Parathyroid adenoma (tissue), 2 donors: Measurements from ENCODE around the gene TEX26.

Experiments
- H2AFZ ChIP-seq: fragments of 300-600 bp; sonication (generic); one replicate; pipeline ENCODE4 v1.7.0; 2017; ENCODE audit warnings: antibody characterized with exemption, mild to moderate bottlenecking
- H3K27ac ChIP-seq: fragments of 300-600 bp; sonication (generic); one replicate; pipeline ENCODE4 v1.7.0; 2017
- H3K27me3 ChIP-seq: fragments of 300-600 bp; sonication (generic); one replicate; pipeline ENCODE4 v1.7.0; 2017; ENCODE audit warnings: low read length; ENCODE audit not compliant: control insufficient read depth, insufficient read depth
- H3K36me3 ChIP-seq: fragments of 300-600 bp; sonication (generic); one replicate; pipeline ENCODE4 v1.7.0; 2017; ENCODE audit warnings: low read length; ENCODE audit not compliant: control insufficient read depth, insufficient read depth
- H3K4me1 ChIP-seq: fragments of 300-600 bp; sonication (generic); one replicate; pipeline ENCODE4 v1.7.0; 2017; ENCODE audit warnings: control low read depth
- H3K4me2 ChIP-seq: fragments of 300-600 bp; sonication (generic); one replicate; pipeline ENCODE4 v1.7.0; 2017; ENCODE audit warnings: low read length
- H3K4me3 ChIP-seq: fragments of 300-600 bp; sonication (generic); one replicate; pipeline ENCODE4 v1.7.0; 2017; ENCODE audit warnings: low read depth, low read length
- H3K79me2 ChIP-seq: fragments of 300-600 bp; sonication (generic); one replicate; pipeline ENCODE4 v1.7.0; 2017; ENCODE audit warnings: control low read depth
- H3K9ac ChIP-seq: fragments of 300-600 bp; sonication (generic); one replicate; pipeline ENCODE4 v1.7.0; 2017; ENCODE audit warnings: mild to moderate bottlenecking
- H3K9me3 ChIP-seq: fragments of 300-600 bp; sonication (generic); one replicate; pipeline ENCODE4 v1.7.0; 2017; ENCODE audit warnings: low read length; ENCODE audit not compliant: control insufficient read depth
- TF ChIP-seq, protein P1 (sequence below): fragments of 300-600 bp; sonication (generic); IDR thresholded peaks from one replicate; pipeline ENCODE4 v1.7.0; 2017; ENCODE audit warnings: antibody characterized with exemption, mild to moderate bottlenecking
- donor health status: primary hyperparathyroidism.

TEX26 gene

DNA sequence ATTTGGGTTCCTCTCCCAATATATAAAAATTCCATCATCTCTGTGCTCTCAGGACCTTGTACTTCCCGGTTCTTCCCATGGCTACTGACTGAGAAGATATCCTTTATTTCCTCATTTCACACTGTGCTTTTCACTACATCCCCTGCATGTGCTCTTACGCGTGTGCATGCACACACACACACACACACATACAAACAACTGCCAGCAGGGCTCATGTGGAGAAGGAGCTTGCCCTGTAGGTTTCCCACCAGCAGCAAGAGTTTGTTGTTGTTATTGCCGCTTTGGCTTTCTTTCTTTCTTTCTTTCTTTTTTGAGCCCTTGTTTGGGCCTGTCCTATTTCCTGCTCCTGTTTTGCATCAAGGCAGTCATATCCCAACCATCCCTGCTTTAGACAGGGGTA, 43.6 kb downstream of the TEX26 start:
- H3K4me2 ChIP-seq = no peak overlapping the region

DNA sequence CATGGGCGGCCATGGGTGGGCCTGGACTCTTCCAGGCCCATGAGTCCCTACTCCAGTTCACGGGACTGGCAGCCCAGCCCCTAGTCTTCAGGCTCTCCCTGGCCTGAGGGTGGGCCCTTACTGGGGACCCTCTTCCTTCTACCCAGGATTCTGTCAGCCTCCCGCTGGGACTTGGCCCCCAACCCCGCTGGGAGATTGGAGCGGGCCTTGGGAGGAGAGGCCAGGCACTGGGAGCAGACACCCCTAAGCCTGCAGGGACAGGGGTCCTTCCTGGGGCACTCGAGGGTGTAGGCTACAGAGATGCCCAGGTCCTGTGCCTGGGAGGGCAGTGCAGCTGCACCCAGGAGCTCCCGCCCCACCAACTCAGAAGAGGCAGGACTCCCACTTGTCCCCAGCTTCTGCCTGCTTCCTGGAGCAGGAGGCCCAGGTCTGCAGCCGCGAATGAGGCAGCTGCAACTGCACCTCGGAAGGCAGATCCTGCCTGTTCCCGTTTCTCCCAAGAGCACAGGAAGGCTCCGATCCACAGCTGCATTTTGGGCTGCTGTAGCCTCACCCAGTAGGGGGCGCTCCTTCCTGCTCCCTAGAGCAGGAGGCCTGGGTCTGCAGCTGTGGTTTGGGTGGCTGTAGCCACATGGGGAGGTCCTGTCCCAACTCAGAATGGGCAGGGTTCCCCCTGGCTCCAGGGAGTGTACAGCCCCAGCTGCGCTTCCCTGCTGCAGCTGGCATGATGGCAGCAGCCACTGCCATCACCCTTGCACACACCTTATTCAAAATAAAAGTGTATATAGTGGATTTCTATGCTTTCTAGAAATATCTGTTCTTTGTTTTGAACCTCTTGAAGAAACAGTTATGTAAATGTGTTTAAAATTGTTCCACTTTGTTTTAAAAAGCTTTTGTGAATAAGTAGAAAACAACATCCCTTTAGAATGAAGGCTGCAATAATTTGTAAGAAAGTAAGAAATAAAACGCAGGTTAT, 46.8 kb downstream of the TEX26 start:
- H3K36me3 ChIP-seq = no peaks in the 10 kb centered on the region
- H3K27ac ChIP-seq = no peak overlapping the region
- H2AFZ ChIP-seq = no peak overlapping the region
- H3K4me1 ChIP-seq = no peaks in the 10 kb centered on the region
- H3K9me3 ChIP-seq = no peaks in the 10 kb centered on the region
- no peaks in the 10 kb centered on the region for H3K27me3 ChIP-seq
- no peak overlapping the region for H3K4me2 ChIP-seq
- no peaks in the 10 kb centered on the region for H3K79me2 ChIP-seq
- TF ChIP-seq, protein P1, sequence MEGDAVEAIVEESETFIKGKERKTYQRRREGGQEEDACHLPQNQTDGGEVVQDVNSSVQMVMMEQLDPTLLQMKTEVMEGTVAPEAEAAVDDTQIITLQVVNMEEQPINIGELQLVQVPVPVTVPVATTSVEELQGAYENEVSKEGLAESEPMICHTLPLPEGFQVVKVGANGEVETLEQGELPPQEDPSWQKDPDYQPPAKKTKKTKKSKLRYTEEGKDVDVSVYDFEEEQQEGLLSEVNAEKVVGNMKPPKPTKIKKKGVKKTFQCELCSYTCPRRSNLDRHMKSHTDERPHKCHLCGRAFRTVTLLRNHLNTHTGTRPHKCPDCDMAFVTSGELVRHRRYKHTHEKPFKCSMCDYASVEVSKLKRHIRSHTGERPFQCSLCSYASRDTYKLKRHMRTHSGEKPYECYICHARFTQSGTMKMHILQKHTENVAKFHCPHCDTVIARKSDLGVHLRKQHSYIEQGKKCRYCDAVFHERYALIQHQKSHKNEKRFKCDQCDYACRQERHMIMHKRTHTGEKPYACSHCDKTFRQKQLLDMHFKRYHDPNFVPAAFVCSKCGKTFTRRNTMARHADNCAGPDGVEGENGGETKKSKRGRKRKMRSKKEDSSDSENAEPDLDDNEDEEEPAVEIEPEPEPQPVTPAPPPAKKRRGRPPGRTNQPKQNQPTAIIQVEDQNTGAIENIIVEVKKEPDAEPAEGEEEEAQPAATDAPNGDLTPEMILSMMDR = peak; percentile 59
- no peak overlapping the region for H3K9ac ChIP-seq
- H3K4me3 ChIP-seq = no peak overlapping the region

More for the DNA sequence above, 43.6 kb downstream of the TEX26 start:
- no peaks in the 10 kb centered on the region for H3K36me3 ChIP-seq
- H3K9ac ChIP-seq = no peak overlapping the region
- no peak overlapping the region for H2AFZ ChIP-seq
- H3K4me1 ChIP-seq = no peaks in the 10 kb centered on the region
- no peaks in the 10 kb centered on the region for H3K9me3 ChIP-seq
- TF ChIP-seq, protein P1 = no peak
- H3K79me2 ChIP-seq = no peaks in the 10 kb centered on the region
- H3K4me3 ChIP-seq = no peak overlapping the region
- H3K27me3 ChIP-seq = no peaks in the 10 kb centered on the region
- no peak overlapping the region for H3K27ac ChIP-seq

DNA sequence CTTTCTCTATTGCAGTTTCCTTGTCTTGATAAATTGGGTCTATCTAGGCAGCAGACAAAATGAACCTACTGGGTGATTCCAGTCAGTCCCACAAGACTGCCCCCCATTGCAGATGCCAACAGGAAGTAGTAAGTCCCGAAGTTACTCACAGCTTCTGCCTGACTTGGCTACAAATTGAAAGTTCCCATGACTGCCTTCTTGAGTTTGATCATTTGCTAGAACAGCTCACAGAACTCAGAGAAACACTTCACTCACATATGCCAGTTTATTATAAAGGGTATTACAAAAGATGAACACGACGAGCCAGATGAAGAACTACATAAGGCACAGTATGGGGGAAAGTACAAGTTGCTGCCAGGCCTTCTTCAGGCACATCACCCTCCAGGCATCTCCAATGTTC, 50.0 kb downstream of the TEX26 start:
- Histone ChIP-seq H3K9me3 (no peaks in the 10 kb centered on the region), H3K4me2 (no peak overlapping the region), H3K4me1 (no peaks in the 10 kb centered on the region), H3K36me3 (no peaks in the 10 kb centered on the region), H3K4me3 (no peak overlapping the region), H2AFZ (no peak overlapping the region), H3K27me3 (no peaks in the 10 kb centered on the region), H3K27ac (no peak overlapping the region), H3K9ac (no peak overlapping the region), H3K79me2 (no peaks in the 10 kb centered on the region)
- TF ChIP-seq, protein P1 = no peak

DNA sequence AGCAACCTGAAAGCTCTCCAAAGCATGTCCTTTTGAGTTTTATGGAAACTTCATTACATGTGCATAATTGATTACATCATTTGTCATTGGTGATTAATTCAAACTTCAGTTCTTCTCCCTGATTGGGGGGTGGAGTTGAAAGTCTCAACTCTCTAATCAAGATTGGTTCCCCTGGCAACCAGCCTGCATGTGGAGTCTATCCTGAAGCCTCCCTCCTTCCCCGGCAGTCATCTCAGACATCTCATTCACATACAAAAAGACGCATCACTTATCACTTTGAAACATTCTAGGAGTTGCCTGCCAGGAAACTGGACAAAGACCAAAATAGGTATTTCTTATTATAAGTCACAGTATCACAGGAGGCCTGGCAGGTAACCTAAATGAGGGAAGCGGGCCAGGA, 50.5 kb downstream of the TEX26 start:
- Histone ChIP-seq H3K4me3 (no peak overlapping the region), H2AFZ (no peak overlapping the region), H3K9me3 (no peaks in the 10 kb centered on the region), H3K9ac (no peak overlapping the region), H3K27ac (no peak overlapping the region), H3K4me2 (no peak overlapping the region), H3K27me3 (no peaks in the 10 kb centered on the region), H3K36me3 (no peaks in the 10 kb centered on the region), H3K4me1 (no peaks in the 10 kb centered on the region), H3K79me2 (no peaks in the 10 kb centered on the region)
- TF ChIP-seq, protein P1 = no peak
